Activated naive CD8-positive, alpha-beta T cell treated with anti-CD3 and anti-CD28 coated beads, Interleukin-2, amount 50 U/mL, for 16 hours (primary cell): ENCODE results near the gene SSPN.

Source experiments
- DNase-seq: peaks from one replicate; pipeline ENCODE4 v3.0.0-alpha.2; 2020; ENCODE audit warnings: low read depth, low spot score

Gene SSPN

GRCh38 chr12:26195250-26195640 lies at the start of gene SSPN:
TSS of gene SSPN (plus strand) at chr12:26195573. CDS start at chr12:26195673, 100 bp downstream.
- no peak for DNase-seq

GRCh38 chr12:26148291-26148690 lies 47.1 kb upstream of the SSPN start:
- no peak for DNase-seq

GRCh38 chr12:26149968-26150500 lies 45.3 kb upstream of the SSPN start:
- DNase-seq = no peak

- DNase-seq = no peak
Measured at GRCh38 chr12:26150736-26151450, 44.5 kb upstream of the SSPN start.

- DNase-seq = no peak
Measured at GRCh38 chr12:26152507-26153102, 42.8 kb upstream of the SSPN start.

- DNase-seq = no peak
Measured at GRCh38 chr12:26153421-26154154, 41.8 kb upstream of the SSPN start.

GRCh38 chr12:26156201-26156871 lies 39.0 kb upstream of the SSPN start:
- DNase-seq = no peak

- DNase-seq = no peak
Measured at GRCh38 chr12:26157001-26157400, 38.4 kb upstream of the SSPN start.

- DNase-seq = no peak
Measured at GRCh38 chr12:26158078-26158764, 37.2 kb upstream of the SSPN start.

- no peak for DNase-seq
Measured at GRCh38 chr12:26162174-26162573, 33.2 kb upstream of the SSPN start.

GRCh38 chr12:26162905-26163304 lies 32.5 kb upstream of the SSPN start:
- no peak for DNase-seq

GRCh38 chr12:26164118-26164517 lies 31.3 kb upstream of the SSPN start:
- DNase-seq = no peak

- DNase-seq = no peak
Measured at GRCh38 chr12:26172013-26172412, 23.4 kb upstream of the SSPN start.

- no peak for DNase-seq
Measured at GRCh38 chr12:26172539-26172938, 22.8 kb upstream of the SSPN start.

- no peak for DNase-seq
Measured at GRCh38 chr12:26172946-26173552, 22.3 kb upstream of the SSPN start.

GRCh38 chr12:26176725-26177124 lies 18.6 kb upstream of the SSPN start:
- no peak for DNase-seq

GRCh38 chr12:26177283-26177682 lies 18.1 kb upstream of the SSPN start:
- no peak for DNase-seq

GRCh38 chr12:26179826-26180225 lies 15.5 kb upstream of the SSPN start:
- no peak for DNase-seq

GRCh38 chr12:26182377-26182776 lies 13.0 kb upstream of the SSPN start:
- no peak for DNase-seq

- DNase-seq = no peak
Measured at GRCh38 chr12:26185532-26186320, 9.6 kb upstream of the SSPN start.
